Right forelimb (tissue), 1 donor: Measurements from ENCODE around the gene BPIFB4.

ENCODE experiments used
- DNase-seq: peaks from one replicate; pipeline ENCODE4 v3.0.0-alpha.2; 2018

The BPIFB4 gene

GRCh38 chr20:33062105-33062824, 17.2 kb upstream of the BPIFB4 start:
- DNase-seq, result no peak

GRCh38 chr20:33062825-33063149, 16.7 kb upstream of the BPIFB4 start:
- DNase-seq, result no peak

DNA sequence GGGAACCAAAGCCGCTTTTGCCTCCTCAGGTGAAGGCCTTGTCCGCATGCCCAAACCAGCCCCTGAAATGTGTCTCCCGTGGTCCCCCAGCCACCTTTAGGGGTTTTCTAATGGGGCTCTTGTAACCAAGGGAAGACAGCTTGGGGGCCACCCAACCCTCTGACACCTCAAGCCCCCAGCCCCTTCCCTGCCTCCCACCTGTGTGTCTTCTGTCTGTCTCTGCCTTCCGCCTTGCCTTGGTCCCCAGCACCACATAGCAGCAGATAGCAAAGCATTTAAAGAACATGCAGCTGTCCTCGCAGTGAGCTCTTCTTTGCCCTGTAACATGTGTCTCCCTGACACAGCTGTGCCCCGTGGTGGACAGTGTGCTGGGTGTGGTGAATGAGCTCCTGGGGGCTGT, 16.2 kb upstream of the BPIFB4 start:
- DNase-seq, result no peak

DNA sequence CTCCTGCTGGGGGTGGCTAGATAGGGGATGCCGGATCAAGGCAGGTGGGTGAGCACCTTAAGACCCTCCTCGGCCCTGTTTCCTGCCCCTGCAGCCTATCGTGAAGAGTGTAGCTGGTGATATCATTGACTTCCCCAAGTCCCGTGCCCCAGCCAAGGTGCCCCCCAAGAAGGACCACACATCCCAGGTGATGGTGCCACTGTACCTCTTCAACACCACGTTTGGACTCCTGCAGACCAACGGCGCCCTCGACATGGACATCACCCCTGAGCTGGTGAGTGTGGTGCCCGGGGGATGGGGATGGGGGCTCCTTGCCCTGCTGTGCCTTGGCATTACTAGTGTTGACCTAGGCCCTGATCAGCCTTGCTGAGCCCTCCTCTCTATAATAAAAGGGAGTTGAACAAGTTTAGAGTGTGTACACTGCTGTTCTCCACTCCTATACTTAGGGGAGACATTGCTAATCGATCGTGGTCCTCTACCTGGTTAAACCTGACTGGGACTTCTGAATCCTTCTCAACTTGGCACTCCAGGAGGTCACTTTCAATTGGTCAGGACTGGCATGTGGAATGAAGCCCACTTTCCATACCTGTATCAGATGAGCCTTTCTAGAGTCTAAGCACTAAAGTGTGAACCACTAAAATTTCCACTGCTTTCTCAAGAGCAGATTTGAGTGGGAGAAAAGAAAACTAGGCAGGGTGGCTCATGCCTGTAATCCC, 14.7 kb upstream of the BPIFB4 start:
- DNase-seq, result no peak

- no peak for DNase-seq
Measured at GRCh38 chr20:33065785-33066184, 13.7 kb upstream of the BPIFB4 start.

DNA sequence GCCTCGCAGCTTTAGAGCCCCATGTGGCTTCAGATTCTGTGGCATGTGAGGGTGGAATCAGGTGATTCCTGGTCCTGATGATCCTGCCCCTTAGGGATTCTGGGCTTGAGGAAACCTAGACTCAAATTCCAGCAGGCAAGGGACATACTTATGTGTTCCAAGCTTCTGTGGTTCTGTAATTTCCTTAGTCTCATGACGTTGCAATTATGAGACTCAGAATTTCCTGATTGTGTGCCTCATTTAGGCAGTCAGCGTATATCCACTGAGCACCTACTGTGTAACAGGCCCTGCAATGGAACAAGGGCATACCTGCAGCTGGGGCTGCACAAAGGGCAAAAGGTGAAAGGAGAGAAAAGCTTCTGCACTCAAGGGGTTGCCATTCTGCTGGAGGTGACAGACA, 11.6 kb upstream of the BPIFB4 start:
- DNase-seq, result no peak

DNA sequence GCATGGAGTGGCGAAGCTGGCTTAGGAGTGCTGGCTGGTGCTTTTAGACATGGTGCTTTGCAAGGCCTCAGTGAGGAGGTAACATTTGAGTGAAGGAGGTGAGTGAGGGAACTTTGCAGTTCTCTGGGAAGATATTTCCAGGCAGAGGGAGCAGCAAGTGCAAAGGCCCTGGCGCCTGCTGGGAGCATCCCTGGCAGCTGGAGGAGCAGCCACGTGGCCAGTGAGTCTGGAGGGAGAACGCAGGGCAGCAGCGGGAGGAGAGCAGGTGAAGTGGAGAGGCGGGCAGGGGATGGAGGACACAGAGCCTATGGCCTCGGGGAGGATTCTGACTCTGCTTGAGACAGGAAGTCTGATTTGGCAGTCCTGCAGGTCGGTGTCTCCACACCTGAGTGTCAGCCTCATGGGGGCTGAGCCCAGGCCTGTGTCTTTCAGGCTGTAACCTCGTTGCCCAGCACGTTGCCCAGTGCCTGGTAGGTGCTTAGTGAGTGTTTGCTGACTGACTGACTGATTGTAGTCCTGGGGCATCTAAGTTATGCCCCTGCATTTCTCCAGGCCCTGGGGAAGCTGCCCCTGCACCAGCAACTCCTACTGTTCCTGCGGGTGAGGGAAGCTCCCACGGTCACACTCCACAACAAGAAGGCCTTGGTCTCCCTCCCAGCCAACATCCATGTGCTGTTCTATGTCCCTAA, 11.0 kb upstream of the BPIFB4 start:
- DNase-seq, result no peak

- DNase-seq, result no peak
Measured at GRCh38 chr20:33069673-33070072, 9.8 kb upstream of the BPIFB4 start.

GRCh38 chr20:33070111-33071053, 9.1 kb upstream of the BPIFB4 start:
- no peak for DNase-seq

DNA sequence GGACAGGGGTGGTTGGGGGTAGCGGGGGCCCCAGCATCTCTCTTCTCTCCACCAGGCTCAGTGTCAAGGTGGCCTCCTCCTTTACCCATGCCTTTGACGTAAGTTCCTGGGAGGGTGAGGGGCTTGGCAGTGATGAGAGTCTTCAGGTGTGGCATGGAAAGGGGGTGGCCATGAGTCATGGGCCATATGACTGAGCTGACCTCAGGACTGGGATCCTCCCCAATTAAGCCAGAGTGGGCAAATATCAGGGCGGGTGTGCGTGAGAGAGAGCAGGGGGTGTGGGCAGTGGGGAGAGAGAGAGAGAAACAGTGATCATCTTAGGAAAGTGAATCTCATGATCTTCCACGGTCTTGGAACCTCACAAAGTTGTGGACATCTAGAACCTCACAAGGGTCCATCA, 8.2 kb upstream of the BPIFB4 start:
- DNase-seq, result no peak

GRCh38 chr20:33072362-33072761, 7.1 kb upstream of the BPIFB4 start:
- DNase-seq, result no peak

DNA sequence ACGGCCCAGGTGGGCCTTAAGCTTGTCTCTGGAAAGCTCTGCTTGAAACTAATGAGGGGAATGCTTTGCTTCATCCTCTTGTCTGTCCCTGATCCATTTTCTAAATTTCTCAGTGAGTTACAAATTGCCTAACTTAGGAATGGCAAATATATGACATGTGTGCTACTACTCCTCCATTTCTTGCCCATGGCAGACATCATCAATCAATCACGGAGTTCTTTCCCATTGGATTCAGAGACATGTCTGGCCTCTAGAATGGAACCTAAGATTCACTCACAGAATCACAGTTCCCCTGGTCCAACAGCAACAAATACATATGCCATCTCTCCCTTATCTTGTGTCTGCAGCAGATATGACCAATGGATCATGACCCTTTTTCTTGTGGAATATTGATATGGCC, 6.6 kb upstream of the BPIFB4 start:
- no peak for DNase-seq

- DNase-seq, result no peak
Measured at GRCh38 chr20:33074675-33075074, 4.8 kb upstream of the BPIFB4 start.

- no peak for DNase-seq
Measured at GRCh38 chr20:33075281-33075680, 4.2 kb upstream of the BPIFB4 start.

DNA sequence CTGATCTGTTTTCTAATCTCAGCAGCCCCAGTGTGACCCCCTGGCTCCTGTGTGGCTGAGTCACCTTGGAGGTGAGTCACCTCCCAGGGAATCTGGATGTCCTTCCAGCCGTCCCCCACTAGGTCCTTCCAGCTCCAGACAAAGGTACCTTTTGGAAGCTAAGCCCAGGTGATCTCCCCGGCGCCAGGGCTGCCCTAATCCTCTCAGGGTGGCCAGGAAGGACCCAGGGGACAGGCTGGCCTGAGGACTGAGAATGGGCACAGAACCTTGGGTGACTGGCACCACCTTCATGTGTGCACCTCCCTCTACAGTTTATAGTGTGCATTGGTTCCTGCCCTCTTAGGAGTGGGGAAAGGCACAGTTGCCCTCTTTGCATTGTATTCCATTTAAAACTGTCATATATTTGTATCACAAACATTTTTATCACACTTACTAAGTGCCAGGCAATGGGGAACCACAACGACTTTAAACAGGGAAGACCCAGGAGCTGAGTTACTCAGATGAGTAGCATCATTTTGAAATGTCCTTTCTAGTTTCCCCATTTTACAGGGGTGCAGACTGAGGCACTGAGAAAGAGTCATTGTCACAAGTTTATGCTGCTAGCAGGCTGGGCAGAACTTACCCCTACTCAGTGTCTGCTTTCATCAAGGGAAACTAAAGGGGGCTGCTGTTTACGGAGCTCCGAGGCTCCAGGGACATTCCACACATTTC, 2.6 kb upstream of the BPIFB4 start:
- no peak for DNase-seq

GRCh38 chr20:33081411-33082154, 2.1 kb downstream of the BPIFB4 start:
- DNase-seq, result no peak

- DNase-seq, result no peak
Measured at GRCh38 chr20:33082546-33082945, 3.1 kb downstream of the BPIFB4 start.

GRCh38 chr20:33083544-33084340, 4.3 kb downstream of the BPIFB4 start:
- DNase-seq, result no peak

- DNase-seq, result no peak
Measured at GRCh38 chr20:33084722-33085121, 5.3 kb downstream of the BPIFB4 start.

DNA sequence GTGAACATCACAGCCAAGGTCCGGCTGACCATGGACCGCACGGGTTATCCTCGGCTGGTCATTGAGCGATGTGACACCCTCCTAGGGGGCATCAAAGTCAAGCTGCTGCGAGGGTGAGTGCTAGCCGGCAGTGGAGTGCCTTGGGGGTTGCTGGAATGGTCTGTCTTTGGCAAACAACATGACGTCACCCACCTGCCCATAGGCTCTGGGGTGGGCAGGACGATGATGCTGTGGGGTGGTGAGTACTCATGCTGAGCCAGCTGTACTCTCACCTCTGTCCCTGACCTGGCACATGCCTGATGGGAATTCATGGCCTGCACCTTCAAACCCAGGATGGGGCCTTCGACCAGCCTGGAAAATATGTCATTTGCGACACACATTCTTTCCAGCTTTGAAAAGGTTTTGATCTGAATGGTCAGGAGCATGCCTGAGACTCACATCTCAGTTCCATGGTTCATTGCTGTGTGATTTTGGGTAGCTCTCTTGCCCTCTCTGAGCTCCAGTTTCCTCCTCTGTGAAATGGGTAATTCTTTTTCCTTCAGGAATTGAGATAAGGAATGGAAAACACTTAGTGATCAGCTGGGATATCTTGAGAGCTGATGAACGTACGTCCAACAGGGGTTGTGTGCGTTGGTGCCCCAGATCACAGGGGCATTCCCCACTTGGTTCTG, 6.7 kb downstream of the BPIFB4 start:
- no peak for DNase-seq
